DMS153 (cell line): Measurements from ENCODE around the gene CLASP2.
"Not testable (repeated sequence)": the region's sequence is repeated elsewhere in the genome, so short reads cannot be mapped to it uniquely, and the experiment has no call there.

Experiments
- DNase-seq: peaks from one replicate; lab custom pipeline; 2025; lab: John Stamatoyannopoulos, UW

Gene CLASP2

DNA sequence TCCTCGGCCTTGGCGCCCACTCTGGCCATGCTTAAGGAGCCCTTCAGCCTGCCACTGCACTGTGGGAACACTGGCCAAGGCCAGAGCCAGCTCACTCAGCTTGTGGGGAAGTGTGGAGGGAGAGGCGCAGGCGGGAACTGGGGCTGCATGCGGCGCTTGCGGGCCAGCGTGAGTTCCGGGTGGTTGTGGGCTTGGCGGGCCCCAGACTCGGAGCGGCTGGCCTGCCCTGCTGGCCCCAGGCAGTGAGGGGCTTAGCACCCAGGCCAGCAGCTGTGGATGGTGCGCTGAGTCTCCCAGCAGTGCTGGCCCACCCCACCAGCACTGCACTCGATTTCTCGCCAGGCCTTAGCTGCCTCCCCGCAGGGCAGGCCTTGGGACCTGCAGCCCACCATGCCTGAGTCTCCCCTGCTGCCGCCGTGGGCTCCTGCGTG, 264.7 kb downstream of the CLASP2 start:
- DNase-seq, result no peak

DNA sequence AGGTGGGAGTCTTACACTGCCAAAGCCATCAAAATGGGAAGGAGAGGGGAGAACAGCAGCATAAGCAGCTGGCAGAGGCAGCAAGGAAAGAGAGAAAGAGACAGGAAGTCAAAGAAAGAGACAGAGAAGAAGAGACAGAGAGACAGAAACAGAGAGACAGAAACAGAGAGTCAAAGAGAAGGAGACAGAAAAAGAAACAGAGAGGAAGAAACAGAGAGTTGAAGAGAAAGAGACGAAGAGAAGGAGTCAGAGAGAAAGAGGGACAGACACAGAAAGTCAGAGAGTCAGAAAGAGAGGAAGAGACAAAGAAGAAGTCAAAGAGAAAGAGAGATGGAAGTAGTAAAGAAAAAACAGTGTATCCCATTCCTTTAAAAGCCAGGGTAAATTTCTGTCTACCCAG, 266.1 kb downstream of the CLASP2 start:
- DNase-seq, result not testable (repeated sequence)

DNA sequence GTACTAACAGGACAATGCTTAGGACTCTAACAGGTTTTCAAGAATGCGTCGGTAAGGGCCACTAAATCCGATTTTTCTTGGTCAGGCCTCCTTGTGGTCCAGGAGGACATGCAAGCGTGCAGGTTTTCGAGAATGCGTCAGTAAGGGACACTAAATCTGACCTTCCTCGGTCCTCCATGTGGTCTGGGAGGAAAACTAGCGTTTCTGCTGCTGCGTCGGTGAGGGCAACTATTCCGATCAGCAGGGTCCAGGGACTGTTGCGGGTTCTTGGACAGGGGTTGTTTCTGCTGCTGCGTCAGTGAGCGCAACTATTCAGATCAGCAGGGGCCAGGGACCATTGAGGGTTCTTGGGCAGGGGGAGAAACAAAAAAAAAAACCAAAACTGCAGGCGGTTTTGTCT, 270.1 kb downstream of the CLASP2 start:
- no peak for DNase-seq

DNA sequence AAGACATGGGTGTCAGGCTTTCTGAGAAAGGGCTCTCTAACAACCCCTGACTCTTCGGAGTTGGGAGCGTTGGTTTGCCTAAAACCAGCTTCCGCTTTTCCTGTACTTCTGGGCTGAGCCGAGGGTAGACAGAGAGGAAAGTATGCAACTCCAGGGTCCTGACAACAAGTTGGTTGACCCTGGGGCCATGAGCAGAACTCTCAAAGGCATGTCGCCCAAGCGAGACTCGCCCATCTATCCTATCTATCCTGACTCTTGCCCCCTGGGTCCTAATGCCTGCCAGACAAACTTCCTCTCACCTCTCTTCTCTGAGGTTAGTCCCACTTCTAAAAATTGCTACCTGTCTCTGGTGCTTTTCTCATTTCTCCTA, 270.8 kb downstream of the CLASP2 start:
- DNase-seq, result not testable (repeated sequence)
